ENCODE results near the gene NACC1.

- TF ChIP-seq EZH2 (optimal IDR thresholded peaks at IDR 0.05; ENCODE audit: low read depth, low read length) (no peak), CTCF (IDR thresholded peaks at IDR 0.05; ENCODE audit: low read length) (no peak)
Observed at GRCh38 chr19:13189600-13189999, 71.5 kb downstream of the NACC1 start.

Data from MM.1S (cell line).